ENCODE measurements around the gene WNT5A.

WNT5A gene

GRCh38 chr3:55486857-55487380 lies at the start of gene WNT5A:
Gene WNT5A (minus strand): TSS chr3:55487306. CDS start chr3:55486985, 321 bp downstream.
- peak in 1 of 2 experiments; percentile 28 for DNase-seq

- DNase-seq, result no peak
Measured at GRCh38 chr3:55534876-55535275, 47.8 kb upstream of the WNT5A start.

GRCh38 chr3:55532806-55533205 lies 45.7 kb upstream of the WNT5A start:
- no peak for DNase-seq

- no peak for DNase-seq
Measured at GRCh38 chr3:55531321-55531720, 44.2 kb upstream of the WNT5A start.

- no peak for DNase-seq
Measured at GRCh38 chr3:55527361-55527760, 40.3 kb upstream of the WNT5A start.

- DNase-seq, result no peak
Measured at GRCh38 chr3:55526332-55527030, 39.4 kb upstream of the WNT5A start.

- DNase-seq, result no peak
Measured at GRCh38 chr3:55525436-55525835, 38.3 kb upstream of the WNT5A start.

GRCh38 chr3:55524565-55525244 lies 37.6 kb upstream of the WNT5A start:
- no peak for DNase-seq

GRCh38 chr3:55523471-55523870 lies 36.4 kb upstream of the WNT5A start:
- no peak for DNase-seq

- no peak for DNase-seq
Measured at GRCh38 chr3:55521738-55522421, 34.8 kb upstream of the WNT5A start.

GRCh38 chr3:55521064-55521737 lies 34.1 kb upstream of the WNT5A start:
- DNase-seq, result no peak

GRCh38 chr3:55519019-55519418 lies 31.9 kb upstream of the WNT5A start:
- DNase-seq, result no peak

- no peak for DNase-seq
Measured at GRCh38 chr3:55518451-55518850, 31.3 kb upstream of the WNT5A start.

- DNase-seq, result no peak
Measured at GRCh38 chr3:55516392-55517030, 29.4 kb upstream of the WNT5A start.

GRCh38 chr3:55515550-55516246 lies 28.6 kb upstream of the WNT5A start:
- no peak for DNase-seq

- no peak for DNase-seq
Measured at GRCh38 chr3:55514962-55515361, 27.9 kb upstream of the WNT5A start.

- no peak for DNase-seq
Measured at GRCh38 chr3:55512571-55513343, 25.7 kb upstream of the WNT5A start.

GRCh38 chr3:55511895-55512570 lies 24.9 kb upstream of the WNT5A start:
- no peak for DNase-seq

- no peak for DNase-seq
Measured at GRCh38 chr3:55508335-55508734, 21.2 kb upstream of the WNT5A start.

GRCh38 chr3:55507808-55508207 lies 20.7 kb upstream of the WNT5A start:
- DNase-seq, result no peak

- no peak for DNase-seq
Measured at GRCh38 chr3:55505776-55506175, 18.7 kb upstream of the WNT5A start.

Measured in NCI-H2081 (cell line).